Kidney (tissue), 14 donors: ENCODE measurements around the gene TSGA10IP. TPM values are rescaled to one million over a fixed set of nuclear protein-coding genes. Genes with fewer than 3 reads are reported as not detected.

Source experiments
- DNase-seq, 5 donors: peaks; one replicate each; pipeline ENCODE4 v3.0.0-alpha.2; 2013 to 2020
- FAIRE-seq: peaks from 2 replicates; lab custom pipeline; 2012; peaks lifted over from hg19 to GRCh38; lab: Jason Lieb, UNC
- H3K27ac ChIP-seq, 2 donors: one replicate each; pipeline ENCODE4 v1.7.0; 2013; ENCODE audit warnings: low read depth in 2 of 2, low read length in 2 of 2, inconsistent platforms in 1 of 2
- H3K27me3 ChIP-seq: one replicate; pipeline ENCODE4 v1.7.1; 2013; ENCODE audit warnings: low read length, inconsistent platforms; ENCODE audit not compliant: control insufficient read depth, insufficient read depth
- H3K36me3 ChIP-seq, 3 donors: one replicate each; pipeline versions ENCODE4 v1.7.0 to v1.7.1; 2013; ENCODE audit warnings: low read length in 3 of 3, control low read depth in 1 of 3, inconsistent platforms in 1 of 3; ENCODE audit not compliant: insufficient read depth in 3 of 3, control insufficient read depth in 2 of 3
- H3K4me1 ChIP-seq, 3 donors: one replicate each; pipeline versions ENCODE4 v1.7.0 to v1.7.1; 2013; ENCODE audit warnings: low read length in 3 of 3, inconsistent platforms in 1 of 3, low read depth in 1 of 3; ENCODE audit not compliant: control insufficient read depth in 2 of 3, insufficient read depth in 2 of 3
- H3K4me3 ChIP-seq, 3 donors: one replicate each; pipeline versions ENCODE4 v1.7.0 to v1.8.1; 2013; ENCODE audit warnings: low read length in 3 of 3, control low read depth in 1 of 3, inconsistent platforms in 1 of 3
- H3K9ac ChIP-seq, 3 donors: one replicate each; pipeline versions ENCODE4 v1.7.0 to v1.7.1; 2013; ENCODE audit warnings: low read length in 3 of 3, control low read depth in 1 of 3, inconsistent platforms in 1 of 3
- H3K9me3 ChIP-seq, 3 donors: one replicate each; pipeline versions ENCODE4 v1.7.0 to v1.7.1; 2013; ENCODE audit warnings: low read length in 3 of 3, control low read depth in 1 of 3, inconsistent platforms in 1 of 3; ENCODE audit not compliant: control insufficient read depth in 2 of 3, insufficient read depth in 1 of 3
- intact Hi-C: fragments of 100-400 bp; cut with DNase I; formaldehyde crosslinking; loops from one replicate; pipeline ENCODE4 v1.11.1; 2022
- polyA plus RNA-seq: library from polyadenylated mRNA; stranded (reverse); fragments of 350-450 nt; fragmentation: Illumina TruSeq; extraction: RNeasy Lipid Tissue Mini Kit (QIAGEN cat#74804); gene quantifications from one replicate; pipeline ENCODE4 v1.2.3, GENCODE V29; 2014; ENCODE audit warnings: low read depth, low replicate concordance; ENCODE audit not compliant: insufficient read depth
- total RNA-seq: library from RNA; stranded (reverse); fragmentation: NEBNext Ultra II Directional; extraction: Animal tissue kit (Norgen Biotek cat#: 25700); gene quantifications from one replicate; pipeline ENCODE4 v1.2.1, GENCODE V29; 2021
- TF ChIP-seq, protein P1 (sequence below): IDR thresholded peaks from 3 replicates; pipeline ENCODE4 v1.5.1; 2012; ENCODE audit warnings: mild to moderate bottlenecking, moderate library complexity, borderline replicate concordance; ENCODE audit not compliant: insufficient read depth; ENCODE audit errors: extremely low read depth
- donor health status: control.
- donor health status: control.
- donor health status: control.
- donor health status: control.
- donor health status: control.
- donor health status: DM: yes; HTN: yes; CAD: no.
- donor health status: Normal renal cell carcinoma (clear cell type).

The TSGA10IP gene
- total and polyA plus RNA-seq, 2 donors from 2014 or later: not detected

- DNase-seq (peak in 2 of 5 donors; percentile 14 to 29), FAIRE-seq (no peak)
- TF ChIP-seq, protein P1, sequence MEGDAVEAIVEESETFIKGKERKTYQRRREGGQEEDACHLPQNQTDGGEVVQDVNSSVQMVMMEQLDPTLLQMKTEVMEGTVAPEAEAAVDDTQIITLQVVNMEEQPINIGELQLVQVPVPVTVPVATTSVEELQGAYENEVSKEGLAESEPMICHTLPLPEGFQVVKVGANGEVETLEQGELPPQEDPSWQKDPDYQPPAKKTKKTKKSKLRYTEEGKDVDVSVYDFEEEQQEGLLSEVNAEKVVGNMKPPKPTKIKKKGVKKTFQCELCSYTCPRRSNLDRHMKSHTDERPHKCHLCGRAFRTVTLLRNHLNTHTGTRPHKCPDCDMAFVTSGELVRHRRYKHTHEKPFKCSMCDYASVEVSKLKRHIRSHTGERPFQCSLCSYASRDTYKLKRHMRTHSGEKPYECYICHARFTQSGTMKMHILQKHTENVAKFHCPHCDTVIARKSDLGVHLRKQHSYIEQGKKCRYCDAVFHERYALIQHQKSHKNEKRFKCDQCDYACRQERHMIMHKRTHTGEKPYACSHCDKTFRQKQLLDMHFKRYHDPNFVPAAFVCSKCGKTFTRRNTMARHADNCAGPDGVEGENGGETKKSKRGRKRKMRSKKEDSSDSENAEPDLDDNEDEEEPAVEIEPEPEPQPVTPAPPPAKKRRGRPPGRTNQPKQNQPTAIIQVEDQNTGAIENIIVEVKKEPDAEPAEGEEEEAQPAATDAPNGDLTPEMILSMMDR: no peak
- H3K4me3 ChIP-seq: no peak overlapping the region
- no peak overlapping the region for H3K27ac ChIP-seq
- H3K4me1 ChIP-seq: peaks cover 3 to 13% (median 10%) of the 10 kb centered on the region in 3 donors
- no peaks in the 10 kb centered on the region for H3K9me3 ChIP-seq
- no peaks in the 10 kb centered on the region for H3K27me3 ChIP-seq
- no peak overlapping the region for H3K9ac ChIP-seq
- no peaks in the 10 kb centered on the region for H3K36me3 ChIP-seq
- intact Hi-C loops: no loop called here
Observed at GRCh38 chr11:65958774-65959420, 13.6 kb downstream of the TSGA10IP start.

DNA sequence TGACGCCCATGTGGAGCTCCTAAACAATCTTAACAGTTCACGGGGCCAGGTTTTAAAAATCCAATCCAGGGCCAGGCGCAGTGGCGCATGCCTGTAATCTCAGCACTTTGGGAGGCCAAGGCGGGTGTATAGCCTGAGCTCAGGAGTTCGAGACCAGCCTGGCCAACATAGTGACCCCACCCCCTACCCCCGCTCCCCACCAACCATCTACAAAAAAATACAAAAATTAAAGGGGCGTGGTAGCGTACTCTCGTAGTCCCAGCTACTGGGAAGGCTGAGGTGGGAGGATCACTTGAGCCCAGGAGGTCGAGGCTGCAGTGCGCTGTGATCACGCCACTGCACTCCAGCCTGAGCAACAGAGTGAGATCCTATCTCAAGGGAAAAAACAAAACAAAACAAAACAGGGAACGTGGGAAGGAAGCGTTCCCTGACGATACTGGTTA lies 15.6 kb downstream of the TSGA10IP start:
- peak overlapping the region; percentile 43 to 93 (median 58) for H3K9ac ChIP-seq
- TF ChIP-seq, protein P1: no peak
- intact Hi-C loops: no loop called here
- peak overlapping the region; percentile 52 to 69 for H3K27ac ChIP-seq
- H3K4me1 ChIP-seq: peaks cover 3 to 13% (median 10%) of the 10 kb centered on the region in 3 donors
- H3K4me3 ChIP-seq: peak overlapping the region; percentile 78 to 97 (median 91)
- peak in 1 of 5 donors; percentile 55 for DNase-seq
- no peaks in the 10 kb centered on the region for H3K27me3 ChIP-seq
- FAIRE-seq: no peak
- H3K36me3 ChIP-seq: peaks cover 0 to 13% (median 6%) of the 10 kb centered on the region in 3 donors
- no peaks in the 10 kb centered on the region for H3K9me3 ChIP-seq

DNA sequence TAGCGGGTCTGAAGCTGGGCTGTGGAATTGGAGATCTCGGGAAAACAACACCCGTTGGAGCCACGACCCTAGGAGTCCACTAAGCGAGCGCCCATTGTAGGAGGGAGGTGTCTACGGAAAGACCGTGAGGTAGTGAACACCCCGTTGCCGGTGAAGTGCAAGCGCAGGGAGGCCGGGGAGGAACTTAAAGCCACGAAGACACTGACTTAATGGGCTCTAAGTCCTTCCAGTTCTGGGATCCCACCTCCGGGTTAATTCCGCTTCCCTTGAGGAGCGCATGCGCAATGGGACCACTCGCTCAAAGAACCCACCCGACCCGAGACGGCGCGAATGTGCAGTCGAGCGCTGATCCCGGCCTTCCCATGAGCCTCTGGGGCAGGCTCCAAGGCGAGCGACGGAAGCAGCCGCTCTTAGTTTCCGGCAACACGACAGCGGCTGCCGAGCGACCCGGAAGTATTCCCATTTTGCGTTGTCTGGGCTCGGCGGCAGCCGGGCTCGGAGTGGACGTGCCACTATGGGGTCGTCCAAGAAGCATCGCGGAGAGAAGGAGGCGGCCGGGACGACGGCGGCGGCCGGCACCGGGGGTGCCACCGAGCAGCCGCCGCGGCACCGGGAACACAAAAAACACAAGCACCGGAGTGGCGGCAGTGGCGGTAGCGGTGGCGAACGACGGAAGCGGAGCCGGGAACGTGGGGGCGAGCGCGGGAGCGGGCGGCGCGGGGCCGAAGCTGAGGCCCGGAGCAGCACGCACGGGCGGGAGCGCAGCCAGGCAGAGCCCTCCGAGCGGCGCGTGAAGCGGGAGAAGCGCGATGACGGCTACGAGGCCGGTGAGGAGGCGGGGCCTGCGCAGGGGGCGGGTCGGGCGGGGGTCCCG lies 16.2 kb downstream of the TSGA10IP start, which contains the start of gene SART1:
Gene SART1, plus strand, starts transcription at position 468 of the 874 bp plus-strand sequence. Its CDS starts 47 bp downstream, at position 515.
- H3K9ac ChIP-seq: peak within 1 kb of the TSS; percentile 74 to 93 (median 92)
- H3K36me3 ChIP-seq: peaks cover 0 to 17% (median 10%) of the 10 kb centered on the region in 3 donors
- intact Hi-C loops: no loop called here
- peak within 1 kb of the TSS; percentile 78 to 97 (median 91) for H3K4me3 ChIP-seq
- peak within 1 kb of the TSS; percentile 55 to 69 for H3K27ac ChIP-seq
- H3K9me3 ChIP-seq: no peaks in the 10 kb centered on the region
- no peaks in the 10 kb centered on the region for H3K27me3 ChIP-seq
- FAIRE-seq (no peak), DNase-seq (peak; percentile 99 to 100 (median 99))
- peaks cover 3 to 13% (median 10%) of the 10 kb centered on the region in 3 donors for H3K4me1 ChIP-seq
- TF ChIP-seq, protein P1: no peak
